GM19438 (cell line): ENCODE results near the gene NPBWR2.
"Not testable (repeated sequence)": the region's sequence is repeated elsewhere in the genome, so short reads cannot be mapped to it uniquely, and the experiment has no call there.

Experiments
- ATAC-seq: cut with Tn5 transposase; IDR thresholded peaks from one replicate; pipeline ENCODE4 v1.9.1; 2021; ENCODE audit warnings: low read depth; ENCODE audit not compliant: unreplicated experiment

NPBWR2 gene

DNA sequence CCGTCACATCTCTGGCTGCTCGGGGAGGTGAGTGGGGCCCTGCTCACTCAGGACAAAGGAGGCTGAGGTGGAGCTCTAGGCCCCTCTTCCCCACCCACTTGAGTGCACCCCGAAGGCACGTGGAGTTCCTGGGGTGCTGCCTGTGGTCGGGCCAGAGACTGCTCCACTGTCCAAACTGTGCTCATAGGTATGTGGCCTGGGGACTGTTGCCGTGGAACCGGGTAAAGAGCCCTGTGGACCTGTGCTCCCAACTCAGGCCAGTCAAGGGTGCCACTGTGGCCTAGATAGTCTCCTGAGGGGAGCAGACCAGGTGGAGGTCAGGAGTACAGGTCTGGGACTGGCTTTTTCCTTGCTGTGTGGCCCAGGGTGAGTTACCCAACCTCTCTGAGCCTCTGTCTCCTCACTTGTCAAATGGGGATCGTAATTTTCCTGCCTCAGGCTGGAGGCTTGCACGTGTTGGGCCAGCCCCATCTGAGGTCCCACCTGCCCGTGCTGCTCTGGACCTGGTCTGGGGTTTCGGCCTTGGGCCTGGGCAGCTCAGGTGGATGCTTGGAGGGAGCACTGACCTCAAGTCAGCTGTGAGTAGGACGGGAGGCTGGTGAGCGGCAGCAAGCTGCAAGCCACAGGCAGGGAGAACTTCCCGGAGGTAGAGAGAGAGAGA, 12.4 kb upstream of the NPBWR2 start:
- ATAC-seq: no peak

DNA sequence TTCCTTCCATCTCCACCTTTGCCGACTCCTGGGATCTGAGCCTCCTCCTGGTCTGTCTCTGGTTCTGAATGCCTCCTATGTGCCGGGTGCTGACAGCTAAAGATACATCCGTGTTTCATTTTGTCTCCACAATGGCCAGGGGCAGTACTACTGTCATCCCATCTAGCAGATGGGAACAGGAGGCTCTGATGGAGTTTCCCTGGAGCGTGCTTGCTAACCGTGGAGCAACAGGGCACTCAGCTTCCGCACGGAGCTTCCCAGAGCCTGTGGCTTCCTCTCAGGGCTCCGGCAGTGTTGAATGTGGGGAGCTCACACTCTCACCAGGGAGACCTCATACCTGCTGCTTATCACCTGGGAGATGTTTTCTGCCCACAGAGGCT, 11.9 kb upstream of the NPBWR2 start:
- no peak for ATAC-seq

DNA sequence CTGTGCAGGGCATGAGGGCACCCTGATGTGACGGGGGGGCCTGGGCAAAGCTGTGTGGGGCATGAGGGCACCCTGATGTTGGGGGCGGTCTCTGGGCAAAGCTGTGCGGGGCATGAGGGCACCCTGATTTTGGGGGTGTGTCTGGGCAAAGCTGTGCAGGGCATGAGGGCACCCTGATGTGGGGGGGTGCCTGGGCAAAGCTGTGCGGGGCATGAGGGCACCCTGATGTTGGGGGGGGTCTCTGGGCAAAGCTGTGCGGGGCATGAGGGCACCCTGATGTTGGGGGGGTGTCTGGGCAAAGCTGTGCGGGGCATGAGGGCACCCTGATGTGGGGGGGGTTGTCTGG, 10.0 kb upstream of the NPBWR2 start:
- ATAC-seq: not testable (repeated sequence)

DNA sequence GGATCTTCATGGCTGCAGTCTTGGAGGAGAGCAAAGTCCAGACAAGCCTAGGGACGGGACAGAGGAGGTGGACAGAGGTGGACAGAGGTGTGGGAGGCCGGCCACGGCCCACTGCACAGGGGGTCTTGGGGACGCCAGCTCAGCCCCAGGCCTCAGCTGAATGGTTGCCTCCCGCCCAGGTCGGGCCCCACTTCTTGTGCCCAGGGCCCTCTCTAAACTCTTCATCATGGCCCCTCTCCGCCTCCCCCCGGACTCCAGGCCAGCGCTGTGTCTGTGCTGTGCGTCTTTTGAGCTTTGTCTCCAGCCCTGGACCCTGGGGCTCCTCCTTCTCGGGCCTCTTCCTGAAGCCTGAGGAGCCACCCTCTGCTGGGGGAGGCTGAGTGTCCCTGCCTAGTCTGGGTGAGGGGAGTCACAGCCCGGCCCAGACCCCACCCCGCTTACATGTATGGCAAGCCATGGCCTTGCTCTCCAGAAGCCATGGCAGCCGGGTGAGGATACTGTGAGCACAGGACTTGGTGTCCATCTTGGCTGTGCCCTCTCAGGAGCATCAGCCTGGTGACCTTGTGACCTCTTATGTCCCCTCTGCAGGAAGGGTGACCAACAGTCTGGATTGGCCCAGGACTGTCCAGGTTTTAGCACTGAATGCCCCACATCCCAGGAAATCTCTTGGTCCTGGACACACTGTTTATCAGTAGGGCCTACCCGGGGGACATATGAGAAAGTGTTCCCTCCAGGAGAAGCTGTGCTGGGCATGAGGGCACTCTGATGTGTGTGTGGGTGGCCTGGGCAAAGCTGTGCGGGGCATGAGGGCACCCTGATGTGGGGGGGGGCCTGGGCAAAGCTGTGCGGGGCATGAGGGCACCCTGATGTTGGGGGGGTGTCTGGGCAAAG, 9.4 kb upstream of the NPBWR2 start:
- ATAC-seq: no peak

DNA sequence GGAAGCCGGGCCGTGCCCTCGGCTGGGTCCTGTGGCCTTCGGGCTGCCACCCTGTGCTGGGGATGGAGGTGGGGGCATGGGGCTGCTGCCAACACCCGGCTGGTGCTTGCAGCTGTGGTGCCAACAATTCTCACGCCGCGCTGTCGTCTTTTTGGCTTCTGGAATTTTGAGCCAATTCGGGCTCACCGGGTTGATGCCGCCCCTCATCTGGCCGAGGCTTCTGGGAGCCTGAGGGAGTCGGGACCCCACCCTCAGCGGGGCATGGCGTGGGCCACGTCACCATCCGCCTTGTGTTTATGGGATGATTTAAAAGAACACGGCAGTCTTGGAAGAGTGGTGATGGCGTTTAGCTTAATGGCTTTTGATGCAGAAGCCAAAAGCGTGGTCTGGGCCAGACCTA, 8.7 kb upstream of the NPBWR2 start:
- no peak for ATAC-seq

DNA sequence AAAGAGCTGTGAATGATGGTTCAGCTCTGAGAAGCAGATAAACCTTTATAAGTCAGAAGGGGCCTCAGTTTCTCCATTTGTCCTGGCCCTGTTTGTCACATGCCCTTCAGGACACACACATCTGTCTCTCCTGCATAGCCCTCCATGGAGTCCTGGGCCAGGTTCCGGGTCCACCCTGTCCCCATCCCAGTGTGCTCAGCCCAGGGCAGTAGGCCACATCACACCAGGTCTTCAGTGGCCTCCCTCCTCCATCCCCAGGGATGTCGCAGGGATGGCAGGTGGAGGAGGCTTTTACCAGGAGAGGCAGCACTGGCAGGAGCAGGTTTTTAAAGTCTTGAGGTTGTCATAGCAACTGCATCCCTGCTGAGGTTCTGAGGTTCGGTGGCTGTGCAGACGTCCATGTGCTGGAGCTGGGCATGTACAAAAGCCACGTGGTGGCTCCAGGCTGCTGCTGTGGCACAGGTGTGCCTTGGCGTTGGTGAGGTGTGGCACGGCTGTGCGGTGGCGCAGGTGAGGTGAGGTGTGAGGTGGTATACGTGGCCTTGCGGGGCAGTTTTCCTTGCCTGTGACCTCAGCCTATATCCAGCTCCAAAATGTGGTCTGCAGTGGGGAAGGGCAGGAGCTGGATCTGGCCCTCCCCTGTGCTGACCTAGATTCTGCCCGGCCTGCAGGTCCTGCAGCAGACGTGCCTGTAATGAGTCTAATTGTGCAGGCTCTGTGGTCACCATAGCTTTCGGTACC, 8.0 kb upstream of the NPBWR2 start:
- ATAC-seq: no peak

DNA sequence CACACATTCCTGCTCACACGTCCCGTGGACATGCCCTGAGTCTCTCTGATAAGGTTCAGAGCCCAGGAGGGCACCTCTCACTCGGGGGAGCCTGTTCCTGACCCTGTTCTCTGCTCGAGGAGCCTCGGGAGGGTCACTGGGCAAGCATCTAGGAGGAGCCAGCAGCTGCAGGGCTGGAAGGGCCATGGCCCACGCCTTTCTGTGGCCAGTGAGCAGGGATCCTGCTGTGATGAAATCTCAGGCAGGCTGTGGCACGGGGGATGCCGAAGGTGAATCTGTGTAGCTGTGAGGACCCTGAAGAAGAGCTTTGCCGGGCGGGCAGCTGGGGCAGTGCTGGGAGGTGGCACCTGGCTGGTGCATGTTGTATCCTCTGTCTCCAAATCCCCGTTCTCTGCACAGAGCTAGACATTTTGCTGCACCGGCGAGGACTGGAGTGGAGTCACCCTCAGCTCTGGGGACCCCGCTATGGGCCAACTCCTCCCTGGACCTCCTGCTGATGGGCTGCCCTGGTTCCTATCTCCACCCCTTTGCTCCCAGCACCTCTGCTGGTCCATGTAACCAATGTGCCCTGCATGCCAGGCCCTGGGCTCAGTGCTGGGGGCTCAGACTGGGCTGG, 7.1 kb upstream of the NPBWR2 start:
- ATAC-seq: no peak

DNA sequence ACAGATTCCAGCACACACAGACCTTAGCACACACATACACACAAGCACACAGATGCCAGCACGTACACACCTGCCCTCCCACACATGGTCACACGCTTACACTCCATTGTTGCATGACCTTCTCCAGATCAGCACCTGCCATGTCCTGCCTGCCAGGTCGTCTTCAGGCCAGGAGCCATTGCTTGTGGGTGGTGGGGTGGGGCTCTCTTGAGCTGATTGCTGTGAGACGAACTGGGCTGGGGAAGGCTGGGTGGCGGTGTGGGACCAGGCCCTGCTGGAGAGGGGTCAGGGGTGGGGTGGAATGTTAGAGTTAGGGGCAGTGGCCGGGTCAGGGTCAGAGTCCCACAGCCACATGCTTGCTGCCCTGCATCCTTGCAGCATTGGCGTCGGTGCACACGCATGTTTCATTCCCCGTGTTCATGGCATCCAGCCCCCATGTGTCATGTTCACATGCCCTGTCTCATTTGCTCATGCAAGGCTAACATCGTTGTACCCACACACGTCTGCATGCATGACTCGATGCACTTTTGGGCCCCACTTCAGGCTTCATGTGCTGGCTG, 6.5 kb upstream of the NPBWR2 start:
- ATAC-seq: no peak

DNA sequence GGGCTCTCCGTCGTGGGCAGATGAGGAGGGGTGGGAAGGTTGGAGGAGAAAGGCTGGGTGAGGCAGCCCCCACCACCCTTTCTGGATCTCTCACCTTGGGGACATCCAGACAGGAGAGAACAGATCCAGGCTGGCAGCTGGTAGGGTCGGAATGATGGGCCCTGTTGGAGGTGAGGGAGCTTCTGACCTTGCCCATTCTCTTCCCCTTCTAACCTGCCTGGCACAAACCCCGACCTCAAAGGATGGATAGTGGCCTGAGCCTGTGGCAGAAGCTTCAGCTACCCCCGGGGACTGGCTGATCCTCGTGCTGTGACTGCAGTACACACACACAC, 6.0 kb upstream of the NPBWR2 start:
- ATAC-seq: no peak

DNA sequence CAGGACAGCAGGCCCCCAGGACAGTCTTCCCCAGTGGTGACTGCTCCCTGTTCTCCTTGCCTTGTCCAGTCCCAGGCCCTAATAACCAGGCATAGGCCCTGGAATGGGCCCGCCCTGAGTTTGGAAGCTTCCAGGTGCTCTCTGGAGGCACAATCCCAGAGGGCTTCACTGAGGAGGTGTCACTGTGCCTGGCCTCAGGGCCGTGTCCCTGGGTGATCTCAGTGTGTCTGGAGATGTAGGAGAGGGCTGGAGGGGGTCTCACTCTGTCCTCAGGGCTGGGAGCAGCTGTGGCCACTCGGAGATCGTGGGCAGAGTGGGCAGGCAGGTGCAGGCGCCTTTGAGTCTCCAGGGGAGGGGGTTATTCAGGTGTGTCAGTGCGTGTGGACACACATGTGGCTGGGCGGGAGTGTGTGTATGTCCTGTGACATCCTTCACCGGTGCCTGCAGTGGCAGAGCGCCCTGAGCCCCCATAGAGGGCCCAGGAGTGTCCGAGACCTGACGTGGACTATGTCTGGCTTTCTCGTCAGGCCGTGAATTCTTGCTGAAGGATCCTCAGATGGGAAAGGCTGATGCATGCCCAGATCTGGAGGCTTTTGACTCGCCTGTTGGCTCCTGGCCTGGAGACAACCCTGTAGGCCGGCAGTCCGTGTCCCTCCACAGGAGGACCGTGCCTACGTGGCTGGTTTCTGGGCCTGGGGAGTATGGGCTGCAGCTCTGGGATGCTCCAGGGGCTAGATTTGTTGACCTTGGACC, 5.5 kb upstream of the NPBWR2 start:
- ATAC-seq: no peak

DNA sequence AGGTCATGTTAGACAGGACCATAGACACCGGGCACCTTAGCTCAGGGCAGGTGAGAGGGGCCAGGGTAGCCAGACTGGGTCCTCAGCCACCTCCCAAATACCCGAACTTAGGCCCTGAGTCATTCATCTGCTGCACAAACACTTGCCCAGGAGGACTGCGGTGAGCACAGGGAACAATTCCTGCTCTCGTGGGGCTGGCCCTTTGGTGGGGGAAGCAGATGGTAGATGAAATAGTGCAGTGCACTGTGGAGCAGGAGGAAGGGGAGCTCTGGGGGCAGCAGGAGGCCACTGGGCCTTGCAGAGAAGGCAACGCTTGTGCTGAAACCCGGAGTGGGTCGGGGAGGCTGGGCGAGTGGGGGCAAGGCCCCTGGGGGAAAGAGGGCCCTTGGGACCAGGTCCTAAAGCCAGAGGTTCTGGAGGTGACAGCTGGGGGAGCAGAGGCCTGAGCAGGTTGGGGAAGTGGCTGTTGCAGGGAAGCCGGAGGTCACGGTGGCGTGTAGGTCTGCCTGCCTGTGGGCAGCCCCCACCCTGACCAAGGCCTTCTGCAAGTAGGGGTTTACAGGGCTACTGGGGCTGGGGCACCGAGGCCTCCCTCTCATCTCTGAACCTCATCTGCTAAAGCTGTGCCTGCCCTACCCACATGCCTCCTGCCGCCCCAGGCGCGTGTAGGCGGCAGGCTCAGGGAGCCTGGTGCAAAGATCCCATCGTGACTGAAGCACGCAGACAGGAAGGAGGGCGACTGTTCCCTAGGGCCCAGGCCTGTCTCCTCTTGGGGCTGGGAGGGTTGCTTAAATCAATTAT, 4.7 kb upstream of the NPBWR2 start:
- no peak for ATAC-seq

DNA sequence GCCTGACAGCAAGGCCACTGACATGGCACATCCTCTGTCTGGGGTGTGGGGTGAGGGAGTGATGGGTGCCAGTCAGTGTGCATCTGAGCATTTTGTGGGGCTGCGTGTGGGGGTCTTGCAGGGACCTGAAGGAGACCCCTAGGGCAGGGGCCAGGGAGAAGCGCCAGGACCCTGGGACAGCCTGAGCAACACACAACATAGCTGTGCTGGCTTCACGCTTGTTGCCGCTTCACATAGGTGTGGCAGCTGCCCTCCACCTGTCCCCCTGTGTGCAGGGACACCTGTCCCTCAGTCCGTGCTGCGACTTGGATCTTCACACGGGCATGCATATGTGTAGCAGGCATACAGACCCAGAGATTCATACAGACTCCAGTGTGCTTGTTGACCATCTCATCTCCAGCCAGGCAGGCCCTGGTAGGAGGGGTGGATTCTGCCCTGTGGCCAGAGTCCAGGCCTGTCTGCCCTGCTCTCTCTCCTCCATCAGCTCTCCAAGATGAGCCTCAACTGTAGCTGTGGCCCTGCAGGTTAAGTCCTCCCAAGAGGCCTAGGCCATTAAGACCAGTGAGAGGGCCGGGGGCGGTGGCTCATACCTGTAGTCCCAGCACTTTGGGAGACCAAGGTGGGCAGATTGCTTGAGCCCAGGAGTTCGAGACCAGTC, 3.2 kb upstream of the NPBWR2 start:
- no peak for ATAC-seq

DNA sequence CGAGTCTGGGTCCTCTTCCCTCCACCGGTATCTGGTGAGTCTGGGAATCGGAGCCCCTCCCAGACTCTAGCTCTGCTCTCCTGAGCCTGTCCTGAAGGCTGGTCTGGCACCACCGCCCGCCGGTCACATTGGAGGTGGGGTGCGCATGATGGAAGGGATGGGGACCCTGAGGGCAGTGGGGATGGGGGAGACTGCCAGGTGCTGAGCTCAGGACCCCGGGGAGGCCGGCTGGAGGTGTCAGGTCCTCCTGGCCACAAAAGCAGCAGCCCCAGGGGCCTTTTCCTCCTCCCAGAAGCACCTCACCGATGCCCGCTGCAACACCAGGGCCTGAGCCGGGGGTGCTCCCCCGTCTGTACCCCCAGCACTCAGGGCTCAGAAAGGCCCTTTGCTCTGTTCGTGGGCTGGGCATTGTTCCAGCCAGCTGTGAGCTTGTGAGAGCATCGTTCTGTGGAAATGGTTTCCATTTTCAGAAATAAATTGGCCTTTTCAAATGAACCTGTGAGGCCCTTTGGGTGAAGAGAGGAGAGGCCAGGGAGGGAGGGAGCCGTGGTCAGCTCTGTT, 2.5 kb upstream of the NPBWR2 start:
- no peak for ATAC-seq

DNA sequence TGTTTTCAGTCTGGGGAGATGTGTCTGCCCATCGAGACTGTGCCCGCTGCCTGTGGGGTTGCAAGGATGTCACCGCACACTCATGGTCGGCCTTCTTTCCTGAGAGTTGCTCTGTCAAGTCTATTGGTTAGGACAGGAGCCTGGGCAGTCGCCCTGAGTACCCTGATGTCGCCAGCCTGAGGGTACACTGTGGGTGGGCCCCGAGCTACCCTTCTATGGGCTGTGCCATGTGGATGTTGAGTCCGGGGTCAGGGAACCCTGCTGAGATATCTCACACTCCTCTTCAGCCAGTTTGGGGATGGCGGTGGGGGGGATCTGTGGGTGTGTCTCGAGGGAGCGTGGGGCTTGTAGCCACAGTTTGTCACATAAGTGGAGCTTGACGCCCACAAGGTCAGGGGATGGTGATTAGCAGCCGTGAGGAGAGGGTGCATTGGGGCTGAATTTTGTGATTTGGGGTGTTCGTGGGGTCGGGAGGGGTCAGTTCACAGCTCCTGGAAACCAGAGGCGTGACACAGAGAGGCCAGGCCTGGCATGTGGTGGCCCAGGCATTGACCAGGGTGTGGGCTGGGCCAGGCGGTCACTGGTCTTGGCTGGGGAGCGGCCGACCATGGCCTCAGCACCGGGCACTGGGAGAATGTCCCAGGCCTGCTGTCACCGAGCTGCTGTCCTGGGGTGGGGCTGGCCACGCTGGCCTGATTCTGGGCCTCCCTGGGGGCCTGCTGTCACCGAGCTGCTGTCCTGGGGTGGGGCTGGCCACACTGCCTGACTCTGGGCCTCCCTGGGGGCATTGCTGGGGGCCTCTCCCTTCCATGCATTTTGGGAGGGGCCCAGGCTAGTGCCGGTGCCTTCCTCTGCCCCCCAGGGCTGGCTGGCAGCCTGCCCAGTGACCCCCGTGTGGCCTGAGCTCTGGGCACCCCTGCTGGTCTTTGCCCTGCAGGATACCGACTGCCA, 1.6 kb upstream of the NPBWR2 start:
- ATAC-seq: no peak

DNA sequence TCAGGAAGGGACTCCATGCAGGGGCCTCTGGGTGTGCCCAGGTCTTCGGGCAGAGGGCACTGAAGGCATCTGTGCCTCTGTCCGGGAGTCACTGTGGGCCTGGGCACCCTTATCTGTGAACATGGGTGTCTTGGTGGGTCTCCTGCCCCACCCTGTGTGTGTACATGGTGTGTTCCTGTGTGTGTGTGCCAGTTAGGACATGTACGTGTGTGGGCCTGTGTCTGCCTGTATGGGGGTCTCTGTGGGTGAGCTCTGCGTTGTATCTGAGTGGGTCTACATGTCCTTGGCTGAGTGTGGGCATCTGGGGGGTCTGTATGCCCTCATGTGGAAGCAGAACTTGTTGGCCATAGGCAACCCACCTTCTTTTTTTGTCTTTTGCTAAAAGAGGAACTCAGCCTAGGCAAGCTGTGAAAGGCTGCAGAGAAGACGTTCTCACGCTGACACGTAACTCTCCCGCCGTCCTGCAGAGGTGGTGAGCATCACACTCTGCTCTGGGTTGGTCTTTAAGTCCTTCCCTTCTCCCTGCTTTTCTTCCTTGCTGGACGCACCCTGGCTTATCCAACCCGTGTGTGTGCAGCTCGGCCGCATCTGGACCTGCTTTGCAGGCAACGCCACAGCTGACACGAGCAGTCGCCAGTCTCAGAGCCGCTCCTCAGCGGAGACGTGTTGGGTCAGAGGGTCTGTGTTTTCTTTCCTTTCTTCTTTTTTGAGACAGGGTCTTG, 532 bp upstream of the NPBWR2 start:
- no peak for ATAC-seq

DNA sequence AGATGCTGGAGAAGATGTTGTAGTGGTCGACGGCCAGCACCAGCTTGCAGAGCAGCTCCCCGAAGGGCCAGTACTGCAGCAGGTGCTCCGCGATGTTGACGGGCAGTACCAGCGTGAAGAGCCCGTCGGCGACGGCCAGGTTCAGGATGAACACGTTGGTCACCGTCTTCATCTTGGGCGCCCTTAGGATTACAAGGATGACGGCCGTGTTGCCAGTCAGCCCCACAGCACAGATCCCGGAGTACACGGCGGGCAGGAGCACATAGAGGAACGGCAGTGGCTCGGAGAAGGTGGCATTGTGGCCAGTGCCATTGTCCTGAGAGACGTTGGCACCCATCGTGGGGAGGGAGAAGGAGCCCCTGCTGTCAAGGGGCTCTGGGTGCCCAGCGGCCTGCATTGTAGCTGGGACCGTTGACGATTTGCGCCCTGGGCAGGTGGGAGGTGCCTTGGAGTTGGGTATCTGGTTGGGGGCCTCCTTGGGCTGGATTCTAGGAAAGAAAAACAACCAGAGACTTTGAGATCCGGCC, 867 bp downstream of the NPBWR2 start:
- no peak for ATAC-seq
